PFSK-1 (cell line): Measurements from ENCODE around the gene LCAT.

ENCODE experiments used
- FOXP2 ChIP-seq: optimal IDR thresholded peaks from 2 replicates; pipeline ENCODE3; 2011; ENCODE audit warnings: borderline replicate concordance, control low read depth, inconsistent platforms; ENCODE audit not compliant: insufficient read depth; ENCODE audit errors: extremely low read length, extremely low read depth
- POLR2AphosphoS5 ChIP-seq: IDR thresholded peaks from 2 replicates; pipeline ENCODE4 v1.6.1; 2012; ENCODE audit warnings: low read depth, mild to moderate bottlenecking, control low read depth, low read length, moderate library complexity
- REST ChIP-seq, 2 experiments: IDR thresholded peaks; 2 replicates each; pipeline versions ENCODE4 v1.6.1 to v1.8.0; 2011 to 2012; ENCODE audit warnings: low read depth in 2 of 2, low read length in 2 of 2, control low read depth in 1 of 2, inconsistent platforms in 1 of 2, mild to moderate bottlenecking in 1 of 2, moderate library complexity in 1 of 2; ENCODE audit not compliant: insufficient read depth in 1 of 2
- SIN3A ChIP-seq: IDR thresholded peaks from 2 replicates; pipeline ENCODE4 v1.6.1; 2012; ENCODE audit warnings: mild to moderate bottlenecking, low read length, moderate library complexity, borderline replicate concordance; ENCODE audit not compliant: insufficient read depth
- TAF1 ChIP-seq: IDR thresholded peaks from 2 replicates; pipeline ENCODE4 v1.6.1; 2012; ENCODE audit warnings: low read length, control low read depth, borderline replicate concordance; ENCODE audit not compliant: insufficient read depth

GRCh38 chr16:67990018-67990386 lies 46.1 kb upstream of the LCAT start:
- TF ChIP-seq TAF1: no peak
- no peak for TF ChIP-seq SIN3A
- TF ChIP-seq POLR2AphosphoS5: no peak
- TF ChIP-seq REST (IDR thresholded peaks at IDR 0.05; ENCODE audit: insufficient read depth in 1 of 2, low read depth in 2 of 2, low read length in 2 of 2): no peak
- TF ChIP-seq FOXP2: no peak
